Common myeloid progenitor, CD34-positive (primary cell): ENCODE results near the gene PRKN.

ENCODE experiments used
- CTCF ChIA-PET: fragments of 350-600 bp; sonication (Branson Sonifier 250); formaldehyde crosslinking; loops from one replicate; lab custom pipeline; 2021; ENCODE audit warnings: antibody characterized with exemption; lab: Charles Lee
- POLR2A ChIA-PET: fragments of 350-600 bp; sonication (Branson Sonifier 250); formaldehyde crosslinking; loops from one replicate; lab custom pipeline; 2021; ENCODE audit warnings: antibody characterized with exemption; lab: Charles Lee
- DNase-seq, 3 donors: peaks; one replicate each; pipeline versions ENCODE4 v3.0.0 to v3.0.0-alpha.2; 2013
- H3K27ac ChIP-seq, 2 experiments: 1 replicate in 1 of 2; 2 replicates in 1 of 2; pipeline ENCODE4 v1.7.0; 2013; ENCODE audit warnings: inconsistent platforms in 2 of 2, low read length in 2 of 2, mild to moderate bottlenecking in 2 of 2, low read depth in 1 of 2, moderate library complexity in 1 of 2; ENCODE audit not compliant: severe bottlenecking in 2 of 2, insufficient read depth in 1 of 2, poor library complexity in 1 of 2
- H3K27me3 ChIP-seq, 5 experiments: replicated peaks in 2 of 5; 1 replicate in 3 of 5; 2 replicates in 2 of 5; pipeline versions ENCODE4 v1.6.1 to v1.7.0; 2013; ENCODE audit warnings: low read length in 4 of 5, mild to moderate bottlenecking in 2 of 5, moderate library complexity in 2 of 5, inconsistent platforms in 1 of 5; ENCODE audit not compliant: insufficient read depth in 5 of 5, control insufficient read depth in 4 of 5
- H3K36me3 ChIP-seq, 4 experiments: 1 replicate in 2 of 4; 2 replicates in 2 of 4; pipeline versions ENCODE4 v1.6.1 to v1.7.0; 2013; ENCODE audit warnings: low read length in 3 of 4, control low read depth in 1 of 4, mild to moderate bottlenecking in 1 of 4; ENCODE audit not compliant: control insufficient read depth in 4 of 4, insufficient read depth in 4 of 4
- H3K4me1 ChIP-seq, 4 experiments: 1 replicate in 3 of 4; 2 replicates in 1 of 4; pipeline versions ENCODE4 v1.6.1 to v1.7.1; 2013; ENCODE audit warnings: low read length in 3 of 4, mild to moderate bottlenecking in 3 of 4, control low read depth in 1 of 4, inconsistent platforms in 1 of 4, moderate library complexity in 1 of 4; ENCODE audit not compliant: control insufficient read depth in 4 of 4, insufficient read depth in 4 of 4; ENCODE audit errors: control extremely low read depth in 1 of 4
- H3K4me3 ChIP-seq, 7 experiments: 1 replicate in 4 of 7; 2 replicates in 3 of 7; pipeline versions ENCODE4 v1.5.1 to v1.7.0; 2013; ENCODE audit warnings: mild to moderate bottlenecking in 7 of 7, low read length in 6 of 7, moderate library complexity in 6 of 7, inconsistent platforms in 2 of 7, low read depth in 2 of 7, control low read depth in 1 of 7; ENCODE audit not compliant: insufficient read depth in 4 of 7, control insufficient read depth in 1 of 7; ENCODE audit errors: extremely low read depth in 1 of 7
- H3K9me3 ChIP-seq, 5 experiments: 1 replicate in 4 of 5; 2 replicates in 1 of 5; pipeline versions ENCODE4 v1.6.1 to v1.7.1; 2013; ENCODE audit warnings: low read length in 4 of 5, mild to moderate bottlenecking in 2 of 5, inconsistent platforms in 1 of 5, low read depth in 1 of 5, moderate library complexity in 1 of 5; ENCODE audit not compliant: control insufficient read depth in 4 of 5, insufficient read depth in 2 of 5; ENCODE audit errors: control extremely low read depth in 1 of 5
- WGBS: methylation state at CpG from one replicate; pipeline ENCODE4 v1.1.5; 2013; ENCODE audit not compliant: insufficient coverage; 5-methylcytosine and 5-hydroxymethylcytosine counted together

Gene PRKN

DNA sequence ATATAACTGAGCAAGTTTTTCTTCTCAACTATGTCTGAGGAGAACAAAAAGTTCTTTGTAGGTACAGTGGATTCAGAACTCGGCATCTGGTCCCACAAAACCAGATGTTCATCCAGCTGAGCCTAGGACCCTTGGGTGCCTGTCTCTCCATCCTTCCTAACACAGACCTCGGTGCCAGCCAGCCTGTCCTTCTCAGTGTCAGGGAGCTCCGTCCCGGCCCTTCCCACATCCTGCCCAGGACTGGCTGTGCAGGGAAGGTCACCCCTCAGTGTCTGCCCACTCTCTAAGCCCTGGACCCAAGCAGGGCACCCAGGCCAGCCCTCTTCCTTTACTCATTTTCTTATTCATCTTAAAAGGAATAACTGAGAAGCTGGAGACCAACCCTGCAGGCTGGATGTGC, 1421.7 kb downstream of the PRKN start:
- ChIA-PET POLR2A (no interaction called here), CTCF (interaction anchor here (0.6 kb wide), 1 partner anchor 573 kb away, joined by 3 read pairs; no protein-coding TSS in a partner anchor)
- H3K4me3 ChIP-seq, result no peak overlapping the region
- no peaks in the 10 kb centered on the region for H3K4me1 ChIP-seq
- no peak for DNase-seq
- H3K27me3 ChIP-seq, result no peaks in the 10 kb centered on the region
- H3K9me3 ChIP-seq, result no peaks in the 10 kb centered on the region
- H3K36me3 ChIP-seq, result no peaks in the 10 kb centered on the region
- 95% methylated on average over 4 of the region's 4 CpGs for WGBS
- no peak overlapping the region for H3K27ac ChIP-seq

DNA sequence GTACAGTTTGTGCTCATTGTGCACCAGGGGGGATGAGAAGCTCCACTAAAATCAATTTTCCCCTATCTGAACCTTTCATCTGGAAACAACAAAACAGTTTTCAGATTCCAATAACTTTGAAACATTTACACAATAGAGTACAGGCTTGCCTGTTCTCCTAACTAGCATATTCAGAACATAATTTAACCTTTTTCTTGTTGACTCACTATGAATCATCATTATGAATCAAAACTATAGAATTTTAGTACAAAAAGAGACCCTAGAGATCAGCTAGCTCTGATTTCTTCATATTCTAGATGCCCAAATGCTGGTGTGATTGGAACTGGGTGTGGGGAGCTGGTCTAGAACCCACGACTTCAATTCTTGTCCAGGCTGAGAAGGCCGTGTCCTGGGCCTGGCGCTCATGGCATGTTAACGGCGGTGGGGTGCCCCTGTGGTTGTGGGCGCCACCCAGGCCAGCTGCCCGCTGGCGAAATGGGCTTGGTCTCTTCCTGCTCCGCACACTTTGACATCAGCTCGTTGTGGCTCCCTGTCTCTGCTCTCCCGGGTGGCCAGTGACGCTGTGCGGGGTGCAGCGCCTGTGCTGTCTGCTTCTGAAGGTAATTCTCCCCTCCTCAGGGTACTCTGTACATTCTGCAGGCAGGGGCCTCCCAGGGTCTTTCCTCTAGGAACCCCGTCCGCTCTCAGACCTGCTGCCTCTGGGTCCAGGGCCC, 1423.8 kb downstream of the PRKN start:
- H3K4me3 ChIP-seq, result no peak overlapping the region
- no peak for DNase-seq
- CTCF ChIA-PET, result no interaction called here
- 98% methylated on average over 16 of the region's 16 CpGs for WGBS
- POLR2A ChIA-PET, result no interaction called here
- no peaks in the 10 kb centered on the region for H3K36me3 ChIP-seq
- H3K4me1 ChIP-seq, result no peaks in the 10 kb centered on the region
- no peaks in the 10 kb centered on the region for H3K9me3 ChIP-seq
- no peaks in the 10 kb centered on the region for H3K27me3 ChIP-seq
- no peak overlapping the region for H3K27ac ChIP-seq

DNA sequence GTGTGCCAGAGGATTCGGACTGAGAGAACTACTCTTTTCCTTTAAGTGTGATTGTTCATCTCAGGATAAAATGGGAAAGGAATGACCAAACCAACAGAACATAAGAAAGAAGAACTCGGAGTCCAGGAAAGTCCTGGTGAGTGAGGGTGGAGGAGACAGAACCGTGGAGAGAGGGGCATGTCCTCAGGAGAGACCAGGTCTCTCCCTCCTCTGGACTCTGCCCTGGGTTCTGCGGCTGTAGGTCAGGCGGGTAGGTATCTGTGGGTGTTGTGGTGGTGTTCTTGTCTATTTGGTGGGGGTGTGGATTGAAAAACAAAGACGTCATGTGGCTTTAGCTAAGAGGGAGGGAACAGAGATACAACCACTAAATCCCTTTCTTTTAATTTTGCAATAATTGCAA, 1424.6 kb downstream of the PRKN start:
- WGBS, result 93% methylated on average over 3 of the region's 6 CpGs
- DNase-seq, result no peak
- no peaks in the 10 kb centered on the region for H3K4me1 ChIP-seq
- H3K4me3 ChIP-seq, result no peak overlapping the region
- ChIA-PET POLR2A (no interaction called here), CTCF (no interaction called here)
- H3K9me3 ChIP-seq, result peaks cover 0 to under 1% (median 0%) of the 10 kb centered on the region in 5 experiments
- no peaks in the 10 kb centered on the region for H3K27me3 ChIP-seq
- H3K27ac ChIP-seq, result no peak overlapping the region
- H3K36me3 ChIP-seq, result no peaks in the 10 kb centered on the region

DNA sequence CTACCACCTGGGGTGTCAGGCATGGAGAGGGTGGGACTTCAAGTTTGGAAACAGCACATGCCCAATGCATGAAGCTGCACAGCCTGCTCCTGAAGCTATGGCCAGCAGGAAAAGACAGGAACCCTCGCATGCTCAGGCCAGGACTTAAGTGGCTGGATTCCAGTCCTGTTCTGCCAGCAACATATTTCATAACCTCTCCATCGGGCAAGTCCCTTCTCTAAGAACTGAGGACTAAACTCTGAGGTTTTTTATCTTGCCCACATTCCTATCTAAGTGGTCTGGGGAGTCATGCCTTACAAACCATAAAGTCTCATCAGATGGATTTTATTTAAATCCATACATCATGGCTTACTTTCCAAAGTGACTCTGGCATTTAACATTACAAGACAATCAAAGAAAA, 1426.2 kb downstream of the PRKN start:
- no peaks in the 10 kb centered on the region for H3K36me3 ChIP-seq
- no peak overlapping the region for H3K4me3 ChIP-seq
- DNase-seq, result peak; percentile 0 to 4 (median 4)
- no peaks in the 10 kb centered on the region for H3K27me3 ChIP-seq
- 81% methylated on average over 2 of the region's 2 CpGs for WGBS
- H3K4me1 ChIP-seq, result no peaks in the 10 kb centered on the region
- H3K27ac ChIP-seq, result no peak overlapping the region
- ChIA-PET CTCF (no interaction called here), POLR2A (interaction anchor here (0.6 kb wide), 1 partner anchor 61 kb away, joined by 3 read pairs; no protein-coding TSS in a partner anchor)
- peaks cover 0 to 4% (median 0%) of the 10 kb centered on the region in 5 experiments for H3K9me3 ChIP-seq

DNA sequence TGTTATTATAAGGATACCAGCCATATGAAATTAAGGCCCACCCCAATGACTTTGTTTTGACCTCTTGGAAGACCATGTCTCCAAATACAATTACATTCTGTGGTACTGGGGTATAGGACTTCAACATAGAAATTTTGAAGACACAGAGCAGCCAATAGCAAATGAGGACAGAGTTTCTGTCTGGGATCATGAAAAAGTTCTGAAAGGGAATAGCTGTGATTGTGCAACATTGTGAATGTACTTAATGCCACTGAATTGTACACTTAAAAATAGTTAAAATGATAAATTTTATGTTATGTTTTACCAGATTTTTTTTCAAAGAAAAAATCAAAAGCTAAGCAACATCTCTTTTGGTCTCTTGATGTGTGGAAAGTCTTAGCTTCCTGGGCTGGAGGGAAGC, 1426.7 kb downstream of the PRKN start:
- ChIA-PET CTCF (no interaction called here), POLR2A (interaction anchor here (0.6 kb wide), 1 partner anchor 60 kb away, joined by 3 read pairs; no protein-coding TSS in a partner anchor)
- no peaks in the 10 kb centered on the region for H3K4me1 ChIP-seq
- H3K27me3 ChIP-seq, result no peaks in the 10 kb centered on the region
- no peak for DNase-seq
- H3K4me3 ChIP-seq, result no peak overlapping the region
- H3K9me3 ChIP-seq, result peaks cover 0 to 4% (median 0%) of the 10 kb centered on the region in 5 experiments
- H3K36me3 ChIP-seq, result no peaks in the 10 kb centered on the region
- no peak overlapping the region for H3K27ac ChIP-seq

DNA sequence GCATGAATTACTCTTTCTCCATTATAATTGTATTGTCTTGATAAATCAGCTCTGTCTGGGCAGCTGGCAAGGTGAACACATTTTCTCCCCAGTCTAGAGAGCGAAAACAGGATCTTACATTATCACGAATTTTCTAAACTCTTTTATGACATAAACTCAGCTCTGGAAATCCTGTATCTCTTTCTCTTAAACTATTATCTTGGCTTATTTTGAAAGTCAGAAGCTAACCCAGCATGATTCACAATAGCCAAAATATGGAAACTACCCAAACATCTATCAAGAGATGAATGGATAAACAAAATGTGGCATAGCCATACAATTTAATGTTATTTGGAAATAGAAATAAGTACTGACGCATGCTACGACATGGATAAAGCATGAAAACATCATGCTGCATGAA, 1427.8 kb downstream of the PRKN start:
- no peak for DNase-seq
- no peaks in the 10 kb centered on the region for H3K27me3 ChIP-seq
- peaks cover 0 to 4% (median 0%) of the 10 kb centered on the region in 5 experiments for H3K9me3 ChIP-seq
- no peaks in the 10 kb centered on the region for H3K4me1 ChIP-seq
- no peaks in the 10 kb centered on the region for H3K36me3 ChIP-seq
- WGBS, result 100% methylated on average over 1 of the region's 4 CpGs
- CTCF ChIA-PET, result no interaction called here
- POLR2A ChIA-PET, result no interaction called here
- H3K27ac ChIP-seq, result no peak overlapping the region
- no peak overlapping the region for H3K4me3 ChIP-seq
